ENCODE data around the gene PGAP6. TPM values are rescaled to one million over a fixed set of nuclear protein-coding genes. Genes with fewer than 3 reads are reported as not detected.
"Not testable (repeated sequence)": the region's sequence is repeated elsewhere in the genome, so short reads cannot be mapped to it uniquely, and the experiment has no call there.

Gene PGAP6
- total RNA-seq, 3 donors from 2014 or later: 77.3 to 134 (median 95.7) TPM

DNA sequence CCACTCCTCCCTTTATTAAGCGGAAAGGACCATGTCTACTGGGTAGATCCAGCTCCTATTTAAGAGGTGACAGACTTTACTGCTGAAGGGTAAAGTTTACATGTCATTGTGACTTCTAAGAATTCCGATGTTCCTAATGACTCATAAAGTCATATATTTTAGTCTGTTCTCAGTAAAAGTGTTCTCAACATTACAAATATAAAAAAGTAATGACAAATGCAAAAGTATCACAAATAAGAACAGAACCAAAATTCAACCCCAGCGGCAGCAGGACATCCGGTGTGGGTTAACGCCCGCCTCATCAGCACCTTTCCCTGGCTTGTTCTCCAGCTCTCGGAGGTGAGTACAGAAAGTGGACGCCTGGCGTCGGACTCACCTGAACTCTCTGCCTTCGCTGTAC, 36.0 kb downstream of the PGAP6 start:
- intact Hi-C loops (cut with DNase I, micrococcal nuclease): no loop called here
- TF ChIP-seq, protein P1, sequence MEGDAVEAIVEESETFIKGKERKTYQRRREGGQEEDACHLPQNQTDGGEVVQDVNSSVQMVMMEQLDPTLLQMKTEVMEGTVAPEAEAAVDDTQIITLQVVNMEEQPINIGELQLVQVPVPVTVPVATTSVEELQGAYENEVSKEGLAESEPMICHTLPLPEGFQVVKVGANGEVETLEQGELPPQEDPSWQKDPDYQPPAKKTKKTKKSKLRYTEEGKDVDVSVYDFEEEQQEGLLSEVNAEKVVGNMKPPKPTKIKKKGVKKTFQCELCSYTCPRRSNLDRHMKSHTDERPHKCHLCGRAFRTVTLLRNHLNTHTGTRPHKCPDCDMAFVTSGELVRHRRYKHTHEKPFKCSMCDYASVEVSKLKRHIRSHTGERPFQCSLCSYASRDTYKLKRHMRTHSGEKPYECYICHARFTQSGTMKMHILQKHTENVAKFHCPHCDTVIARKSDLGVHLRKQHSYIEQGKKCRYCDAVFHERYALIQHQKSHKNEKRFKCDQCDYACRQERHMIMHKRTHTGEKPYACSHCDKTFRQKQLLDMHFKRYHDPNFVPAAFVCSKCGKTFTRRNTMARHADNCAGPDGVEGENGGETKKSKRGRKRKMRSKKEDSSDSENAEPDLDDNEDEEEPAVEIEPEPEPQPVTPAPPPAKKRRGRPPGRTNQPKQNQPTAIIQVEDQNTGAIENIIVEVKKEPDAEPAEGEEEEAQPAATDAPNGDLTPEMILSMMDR (IDR thresholded peaks at IDR 0.05): no peak
- DNase-seq: no peak

DNA sequence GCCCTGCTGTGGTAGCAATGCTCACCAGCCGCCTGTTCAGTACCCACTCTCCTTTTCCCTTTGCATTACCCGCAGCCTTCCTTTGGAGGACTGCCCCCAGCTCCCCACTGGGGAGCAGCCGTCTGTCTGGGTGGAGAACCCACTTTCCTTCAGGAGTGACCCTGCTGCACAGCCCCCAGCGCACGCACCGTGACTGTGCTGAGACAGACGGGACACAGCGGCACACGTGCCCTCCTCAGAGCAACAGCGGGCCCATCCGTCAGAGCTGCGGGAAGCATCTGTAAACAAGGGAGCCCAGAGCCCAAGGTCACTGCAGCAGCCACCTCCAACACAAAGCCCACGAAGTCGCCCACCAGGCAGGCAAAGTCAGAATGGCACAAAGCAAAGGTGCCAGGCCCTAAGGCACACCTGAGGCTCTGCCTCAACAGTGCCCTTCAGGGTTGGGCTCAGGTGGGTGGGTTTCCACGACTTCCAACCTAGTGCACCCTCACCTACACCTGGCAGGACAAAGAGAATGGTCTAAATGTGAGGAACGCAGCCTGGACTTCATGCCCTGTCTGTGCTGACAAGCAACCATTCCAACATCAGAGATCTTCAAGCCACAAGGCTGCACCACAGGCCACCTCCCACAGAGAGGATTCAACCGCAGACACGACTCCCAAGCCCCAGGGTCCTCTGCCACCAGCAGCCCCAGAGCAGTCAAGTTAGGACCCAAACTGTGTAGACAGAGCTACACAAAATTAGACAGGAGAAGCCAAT, 39.1 kb downstream of the PGAP6 start:
- no peak for DNase-seq
- TF ChIP-seq, protein P1 (IDR thresholded peaks at IDR 0.05): no peak
- no peak overlapping the region for H3K4me3 ChIP-seq
- intact Hi-C loops (cut with DNase I, micrococcal nuclease): no loop called here
- no peaks in the 10 kb centered on the region for H3K9me3 ChIP-seq
- ATAC-seq: no peak
- no peaks in the 10 kb centered on the region for H3K36me3 ChIP-seq (ENCODE audit: low read depth)
- peaks cover 12% of the 10 kb centered on the region for H3K4me1 ChIP-seq (ENCODE audit: low read depth)

More for the DNA sequence above, 36.0 kb downstream of the PGAP6 start:
- Histone ChIP-seq H3K4me3 (no peak overlapping the region), H3K36me3 (ENCODE audit: low read depth) (no peaks in the 10 kb centered on the region), H3K4me1 (ENCODE audit: low read depth) (peaks cover 3% of the 10 kb centered on the region), H3K9me3 (no peaks in the 10 kb centered on the region)
- peak; percentile 38 for ATAC-seq

DNA sequence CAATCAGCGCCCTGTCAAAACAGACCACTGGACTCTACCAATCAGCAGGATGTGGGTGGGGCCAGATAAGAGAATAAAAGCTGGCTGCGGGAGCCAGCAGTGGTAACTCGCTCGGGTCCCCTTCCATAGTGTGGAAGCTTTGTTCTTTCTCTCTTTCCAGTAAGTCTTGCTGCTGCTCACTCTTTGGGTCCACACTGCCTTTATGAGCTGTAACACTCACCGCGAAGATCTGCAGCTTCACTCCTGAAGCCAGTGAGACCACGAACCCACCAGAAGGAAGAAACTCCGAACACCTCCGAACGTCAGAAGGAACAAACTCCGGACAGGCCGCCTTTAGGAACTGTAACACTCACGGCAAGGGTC, 39.8 kb downstream of the PGAP6 start:
- not testable (repeated sequence) for DNase-seq

DNA sequence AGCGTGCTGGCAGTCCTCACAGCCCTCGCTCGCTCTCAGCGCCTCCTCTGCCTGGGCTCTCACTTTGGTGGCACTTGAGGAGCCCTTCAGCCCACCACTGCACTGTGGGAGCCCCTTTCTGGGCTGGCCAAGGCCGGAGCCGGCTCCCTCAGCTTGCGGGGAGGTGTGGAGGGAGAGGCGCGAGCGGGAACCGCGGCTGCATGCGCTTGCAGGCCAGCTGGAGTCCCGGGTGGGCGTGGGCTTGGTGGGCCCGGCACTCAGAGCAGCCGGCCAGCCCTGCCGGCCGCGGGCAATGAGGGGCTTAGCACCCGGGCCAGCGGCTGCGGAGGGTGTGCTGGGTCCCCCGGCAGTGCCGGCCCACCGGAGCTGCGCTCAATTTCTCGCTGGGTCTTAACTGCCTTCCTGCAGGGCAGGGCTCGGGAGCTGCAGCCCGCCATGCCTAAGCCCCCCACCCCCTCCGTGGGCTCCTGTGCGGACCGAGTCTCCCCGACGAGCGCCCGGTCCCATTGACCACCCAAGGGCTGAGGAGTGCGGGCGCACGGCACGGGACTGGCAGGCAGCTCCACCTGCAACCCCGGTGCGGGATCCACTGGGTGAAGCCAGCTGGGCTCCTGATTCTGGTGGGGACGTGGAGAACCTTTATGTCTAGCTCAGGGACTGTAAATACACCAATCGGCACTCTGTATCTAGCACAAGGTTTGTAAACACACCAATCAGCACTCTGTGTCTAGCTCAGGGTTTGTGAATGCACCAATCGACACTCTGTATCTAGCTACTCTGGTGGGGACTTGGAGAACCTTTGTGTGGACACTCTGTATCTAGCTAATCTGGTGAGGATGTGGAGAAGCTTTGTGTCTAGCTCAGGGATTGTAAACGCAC, 40.4 kb downstream of the PGAP6 start:
- ATAC-seq; intact Hi-C loops (cut with DNase I, micrococcal nuclease); H3K4me3 ChIP-seq; DNase-seq; H3K9me3 ChIP-seq; H3K36me3 ChIP-seq (ENCODE audit: low read depth): not testable (repeated sequence)
- H3K4me1 ChIP-seq (ENCODE audit: low read depth): peaks cover 12% of the 10 kb centered on the region

More for the DNA sequence above, 39.8 kb downstream of the PGAP6 start:
- H3K4me3 ChIP-seq; H3K36me3 ChIP-seq (ENCODE audit: low read depth); ATAC-seq; intact Hi-C loops (cut with DNase I, micrococcal nuclease); H3K9me3 ChIP-seq: not testable (repeated sequence)
- peaks cover 12% of the 10 kb centered on the region for H3K4me1 ChIP-seq (ENCODE audit: low read depth)

DNA sequence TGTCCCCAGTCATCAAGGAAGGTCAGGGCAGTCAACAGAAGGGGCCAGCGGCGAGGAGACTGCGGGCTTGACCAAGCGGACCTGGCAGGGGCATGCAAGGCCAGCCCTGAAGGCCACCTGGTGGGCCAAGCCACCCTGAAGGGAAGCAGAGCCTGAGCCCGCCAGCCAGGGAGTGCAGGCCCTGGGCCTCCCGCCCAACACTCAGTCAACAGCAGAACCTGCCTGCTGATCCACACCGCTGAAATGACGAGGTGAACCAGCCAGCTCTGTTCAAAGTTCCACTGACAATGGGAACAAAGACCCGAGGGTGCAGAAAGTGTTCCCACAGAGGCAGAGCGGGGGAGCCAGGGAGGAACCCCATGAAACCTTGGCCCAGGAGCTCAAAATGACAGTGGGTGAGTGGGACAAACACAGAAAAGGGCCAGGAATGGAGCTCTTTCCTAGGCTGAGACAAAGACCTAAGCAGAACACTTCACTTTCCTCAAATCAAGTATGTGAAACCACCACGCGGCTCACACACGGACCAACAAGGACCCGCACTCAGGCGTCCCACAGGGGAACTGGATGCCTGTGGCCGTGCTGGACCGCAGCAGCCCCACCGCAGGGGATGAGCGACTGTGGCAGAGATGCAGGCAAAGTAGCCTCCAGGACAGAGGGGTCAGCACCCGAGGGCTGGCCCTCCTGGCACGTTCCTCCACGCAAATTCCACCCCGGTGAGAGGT, 41.2 kb downstream of the PGAP6 start:
- Histone ChIP-seq H3K4me3 (no peak overlapping the region), H3K9me3 (no peaks in the 10 kb centered on the region), H3K36me3 (ENCODE audit: low read depth) (no peaks in the 10 kb centered on the region), H3K4me1 (ENCODE audit: low read depth) (peaks cover 12% of the 10 kb centered on the region)
- intact Hi-C loops (cut with DNase I, micrococcal nuclease): no loop called here
- DNase-seq (no peak), ATAC-seq (peak; percentile 32)
- TF ChIP-seq, protein P1 (IDR thresholded peaks at IDR 0.05): no peak

DNA sequence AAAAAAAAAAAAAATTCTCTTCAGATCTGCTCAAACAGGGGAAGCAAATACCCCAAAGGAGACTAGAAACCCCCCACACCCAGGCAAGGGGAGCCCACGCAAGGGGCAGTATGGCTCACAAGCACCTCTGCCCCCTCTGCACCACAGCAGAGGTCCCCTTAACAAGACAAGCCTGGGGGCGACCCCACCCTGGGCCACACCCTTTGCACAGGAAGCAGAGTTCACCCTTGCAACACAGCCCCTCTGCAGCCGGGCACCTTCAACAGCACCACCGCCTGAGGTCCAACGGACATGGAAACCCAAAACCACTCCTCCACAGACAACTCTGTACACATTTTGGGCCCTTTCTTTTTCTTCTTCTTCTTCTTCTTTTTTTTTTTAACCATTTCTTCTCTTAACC, 42.1 kb downstream of the PGAP6 start:
- H3K4me1 ChIP-seq (ENCODE audit: low read depth): peaks cover 12% of the 10 kb centered on the region
- ATAC-seq: peak; percentile 66
- H3K9me3 ChIP-seq: no peaks in the 10 kb centered on the region
- DNase-seq: peak in 1 of 3 donors; percentile 55
- no peaks in the 10 kb centered on the region for H3K36me3 ChIP-seq (ENCODE audit: low read depth)
- TF ChIP-seq, protein P1 (IDR thresholded peaks at IDR 0.05): no peak
- H3K4me3 ChIP-seq: no peak overlapping the region
- intact Hi-C loops (cut with DNase I, micrococcal nuclease): no loop called here
